PC-3 (cell line): ENCODE results near the gene ANKRD1.

Experiments used
- EZH2 ChIP-seq: fragments of 300-600 bp; sonication (generic); IDR thresholded peaks from one replicate; pipeline ENCODE4 v1.6.1; 2017; ENCODE audit warnings: antibody characterized with exemption, mild to moderate bottlenecking, low read length; ENCODE audit not compliant: unreplicated experiment
- TF ChIP-seq, protein P1 (sequence below): fragments of 300-600 bp; sonication (generic); conservative IDR thresholded peaks from 2 replicates; pipeline ENCODE4 v1.5.1; 2017; ENCODE audit warnings: antibody characterized with exemption, low read depth, mild to moderate bottlenecking, low read length

DNA sequence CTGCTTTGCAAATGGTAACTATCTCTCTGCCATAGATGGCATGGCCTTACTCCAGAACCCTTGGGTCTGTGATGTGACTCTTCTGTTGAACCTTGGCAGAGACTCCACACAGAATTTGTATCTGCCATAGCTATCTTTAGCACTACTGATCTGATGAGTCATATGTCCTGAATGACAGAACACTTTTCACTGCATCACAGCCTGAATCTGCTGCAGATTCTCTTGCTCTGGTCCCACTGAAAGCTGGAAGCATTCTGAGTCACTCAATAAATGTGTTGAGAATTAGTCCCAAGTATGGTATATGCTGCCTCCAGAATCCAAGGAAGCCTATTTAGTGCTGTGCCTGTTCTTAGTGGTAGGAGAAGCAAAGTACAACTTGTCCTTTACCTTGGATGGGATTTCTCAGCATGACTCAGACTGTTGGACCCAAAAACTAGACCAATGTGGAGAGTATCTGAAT lies 39.5 kb upstream of the ANKRD1 start:
- TF ChIP-seq, protein P1, sequence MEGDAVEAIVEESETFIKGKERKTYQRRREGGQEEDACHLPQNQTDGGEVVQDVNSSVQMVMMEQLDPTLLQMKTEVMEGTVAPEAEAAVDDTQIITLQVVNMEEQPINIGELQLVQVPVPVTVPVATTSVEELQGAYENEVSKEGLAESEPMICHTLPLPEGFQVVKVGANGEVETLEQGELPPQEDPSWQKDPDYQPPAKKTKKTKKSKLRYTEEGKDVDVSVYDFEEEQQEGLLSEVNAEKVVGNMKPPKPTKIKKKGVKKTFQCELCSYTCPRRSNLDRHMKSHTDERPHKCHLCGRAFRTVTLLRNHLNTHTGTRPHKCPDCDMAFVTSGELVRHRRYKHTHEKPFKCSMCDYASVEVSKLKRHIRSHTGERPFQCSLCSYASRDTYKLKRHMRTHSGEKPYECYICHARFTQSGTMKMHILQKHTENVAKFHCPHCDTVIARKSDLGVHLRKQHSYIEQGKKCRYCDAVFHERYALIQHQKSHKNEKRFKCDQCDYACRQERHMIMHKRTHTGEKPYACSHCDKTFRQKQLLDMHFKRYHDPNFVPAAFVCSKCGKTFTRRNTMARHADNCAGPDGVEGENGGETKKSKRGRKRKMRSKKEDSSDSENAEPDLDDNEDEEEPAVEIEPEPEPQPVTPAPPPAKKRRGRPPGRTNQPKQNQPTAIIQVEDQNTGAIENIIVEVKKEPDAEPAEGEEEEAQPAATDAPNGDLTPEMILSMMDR = no peak
- no peak for TF ChIP-seq EZH2
